ENCODE measurements around the gene TANC1.

DNA sequence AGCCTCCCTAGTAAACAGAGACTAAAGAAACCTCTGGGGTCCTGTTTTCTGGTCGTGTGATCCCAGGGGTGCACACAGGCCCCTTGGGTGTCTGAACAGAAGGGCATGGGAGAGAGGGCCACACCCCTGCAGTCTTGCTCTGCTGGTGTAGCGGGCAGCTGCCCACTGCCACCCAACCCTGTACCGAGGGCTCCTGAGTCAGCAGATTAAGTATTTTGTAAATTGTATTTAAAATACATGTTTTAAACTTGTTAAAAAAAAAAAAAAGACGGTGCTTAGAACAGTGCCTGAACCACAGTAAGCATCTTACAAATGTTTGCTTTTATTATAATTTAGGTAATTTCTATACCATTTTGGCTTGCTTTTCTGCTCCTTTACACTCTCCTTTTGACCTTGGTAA lies 113.7 kb downstream of the TANC1 start:
- TF ChIP-seq, protein P1, sequence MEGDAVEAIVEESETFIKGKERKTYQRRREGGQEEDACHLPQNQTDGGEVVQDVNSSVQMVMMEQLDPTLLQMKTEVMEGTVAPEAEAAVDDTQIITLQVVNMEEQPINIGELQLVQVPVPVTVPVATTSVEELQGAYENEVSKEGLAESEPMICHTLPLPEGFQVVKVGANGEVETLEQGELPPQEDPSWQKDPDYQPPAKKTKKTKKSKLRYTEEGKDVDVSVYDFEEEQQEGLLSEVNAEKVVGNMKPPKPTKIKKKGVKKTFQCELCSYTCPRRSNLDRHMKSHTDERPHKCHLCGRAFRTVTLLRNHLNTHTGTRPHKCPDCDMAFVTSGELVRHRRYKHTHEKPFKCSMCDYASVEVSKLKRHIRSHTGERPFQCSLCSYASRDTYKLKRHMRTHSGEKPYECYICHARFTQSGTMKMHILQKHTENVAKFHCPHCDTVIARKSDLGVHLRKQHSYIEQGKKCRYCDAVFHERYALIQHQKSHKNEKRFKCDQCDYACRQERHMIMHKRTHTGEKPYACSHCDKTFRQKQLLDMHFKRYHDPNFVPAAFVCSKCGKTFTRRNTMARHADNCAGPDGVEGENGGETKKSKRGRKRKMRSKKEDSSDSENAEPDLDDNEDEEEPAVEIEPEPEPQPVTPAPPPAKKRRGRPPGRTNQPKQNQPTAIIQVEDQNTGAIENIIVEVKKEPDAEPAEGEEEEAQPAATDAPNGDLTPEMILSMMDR (IDR thresholded peaks at IDR 0.05), result no peak
- TF ChIP-seq POLR2A (IDR thresholded peaks at IDR 0.05), result no peak

All from vagina (tissue), 2 donors.